ENCODE measurements around the gene TSGA10IP.

Gene TSGA10IP

GRCh38 chr11:65962141-65962564, 16.9 kb downstream of the TSGA10IP start:
- TF ChIP-seq, protein P1, sequence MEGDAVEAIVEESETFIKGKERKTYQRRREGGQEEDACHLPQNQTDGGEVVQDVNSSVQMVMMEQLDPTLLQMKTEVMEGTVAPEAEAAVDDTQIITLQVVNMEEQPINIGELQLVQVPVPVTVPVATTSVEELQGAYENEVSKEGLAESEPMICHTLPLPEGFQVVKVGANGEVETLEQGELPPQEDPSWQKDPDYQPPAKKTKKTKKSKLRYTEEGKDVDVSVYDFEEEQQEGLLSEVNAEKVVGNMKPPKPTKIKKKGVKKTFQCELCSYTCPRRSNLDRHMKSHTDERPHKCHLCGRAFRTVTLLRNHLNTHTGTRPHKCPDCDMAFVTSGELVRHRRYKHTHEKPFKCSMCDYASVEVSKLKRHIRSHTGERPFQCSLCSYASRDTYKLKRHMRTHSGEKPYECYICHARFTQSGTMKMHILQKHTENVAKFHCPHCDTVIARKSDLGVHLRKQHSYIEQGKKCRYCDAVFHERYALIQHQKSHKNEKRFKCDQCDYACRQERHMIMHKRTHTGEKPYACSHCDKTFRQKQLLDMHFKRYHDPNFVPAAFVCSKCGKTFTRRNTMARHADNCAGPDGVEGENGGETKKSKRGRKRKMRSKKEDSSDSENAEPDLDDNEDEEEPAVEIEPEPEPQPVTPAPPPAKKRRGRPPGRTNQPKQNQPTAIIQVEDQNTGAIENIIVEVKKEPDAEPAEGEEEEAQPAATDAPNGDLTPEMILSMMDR (IDR thresholded peaks at IDR 0.05) = no peak

DNA sequence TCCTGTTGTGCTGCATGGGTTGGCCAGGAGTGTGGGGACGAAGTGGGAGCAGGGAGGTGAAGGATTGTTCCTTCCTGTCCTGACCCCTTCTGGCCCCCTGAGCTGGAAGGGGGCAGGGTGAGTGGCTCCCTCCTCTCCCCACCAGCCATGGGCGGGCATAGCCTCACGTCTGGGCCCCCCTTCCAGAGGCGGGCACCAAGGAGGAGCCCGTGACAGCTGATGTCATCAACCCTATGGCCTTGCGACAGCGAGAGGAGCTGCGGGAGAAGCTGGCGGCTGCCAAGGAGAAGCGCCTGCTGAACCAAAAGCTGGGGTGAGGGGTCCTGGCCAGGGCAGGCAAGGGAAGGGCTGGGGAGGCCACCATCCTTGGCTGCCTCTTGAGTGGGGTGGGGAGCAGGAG, 19.6 kb downstream of the TSGA10IP start:
- TF ChIP-seq, protein P1 (IDR thresholded peaks at IDR 0.05) = no peak

- TF ChIP-seq, protein P1 (IDR thresholded peaks at IDR 0.05) = no peak
Observed at GRCh38 chr11:65965986-65966762, 20.9 kb downstream of the TSGA10IP start.

- TF ChIP-seq, protein P1 (IDR thresholded peaks at IDR 0.05) = no peak
Observed at GRCh38 chr11:65967329-65967934, 22.2 kb downstream of the TSGA10IP start.

DNA sequence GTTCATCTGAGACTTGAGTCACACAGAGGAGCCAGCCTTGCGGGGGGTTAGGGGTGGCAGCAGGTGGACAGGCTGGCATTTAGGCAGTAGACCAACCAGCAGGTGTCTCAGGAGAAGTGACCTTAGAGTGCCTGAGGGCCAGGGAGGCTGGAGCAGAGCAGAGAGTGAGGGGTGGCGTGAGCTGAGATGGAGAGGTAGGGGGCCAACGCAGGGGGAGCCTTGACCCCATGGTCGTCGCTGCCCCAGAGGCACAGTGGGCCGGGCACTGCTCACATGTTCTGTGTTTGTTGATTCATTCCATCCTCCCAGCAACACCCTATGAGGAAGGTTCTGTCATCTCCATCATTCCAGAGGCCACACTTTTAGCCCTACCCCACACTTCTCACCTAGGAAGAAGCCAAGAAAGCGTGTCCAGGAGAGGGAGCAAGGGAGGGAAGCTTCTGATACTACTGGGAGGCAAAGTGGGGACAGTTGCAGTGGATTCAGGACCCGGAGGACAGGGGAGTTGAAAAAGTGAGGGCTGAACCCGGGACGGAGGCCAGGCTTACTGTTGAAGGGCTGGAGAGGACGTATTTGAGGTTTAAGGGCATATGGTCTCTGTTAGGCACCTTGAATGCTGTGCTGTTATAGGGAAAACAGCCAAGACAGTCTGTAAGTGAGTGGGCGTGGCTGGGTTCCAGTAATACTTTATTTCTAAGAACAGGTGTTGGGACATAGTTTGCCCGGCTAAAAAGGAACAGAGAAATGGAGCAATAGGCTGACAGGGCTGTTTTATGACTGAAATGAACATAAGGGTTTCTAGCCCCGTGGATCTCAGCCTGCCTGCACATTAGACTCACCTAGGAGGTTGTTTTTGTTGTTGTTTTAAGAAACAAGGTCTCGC, 23.6 kb downstream of the TSGA10IP start:
- TF ChIP-seq, protein P1 (IDR thresholded peaks at IDR 0.05) = no peak

DNA sequence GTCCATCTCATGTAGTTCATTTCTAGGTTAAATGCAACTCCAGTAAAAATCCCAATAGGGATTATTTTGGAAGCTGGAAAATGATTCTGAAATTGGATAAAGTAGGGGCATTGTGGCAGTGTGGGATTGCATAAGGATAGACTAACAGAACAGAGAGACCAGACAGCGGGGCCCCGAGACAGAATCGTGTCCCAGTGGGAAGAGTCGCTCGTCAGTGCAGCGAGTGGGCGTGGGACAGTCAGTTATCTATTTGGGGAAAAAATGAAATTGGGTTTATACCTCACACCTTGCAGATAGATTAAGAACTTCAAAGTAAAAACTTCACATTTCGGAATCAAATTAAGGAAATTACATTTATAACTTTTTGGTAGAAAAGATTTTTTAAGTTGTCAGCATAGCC, 26.8 kb downstream of the TSGA10IP start:
- TF ChIP-seq, protein P1 (IDR thresholded peaks at IDR 0.05) = no peak

- TF ChIP-seq, protein P1 (IDR thresholded peaks at IDR 0.05) = no peak
Observed at GRCh38 chr11:65973439-65974110, 28.3 kb downstream of the TSGA10IP start.

All from LNCAP (cell line).